Keratinocyte (primary cell): ENCODE measurements around the gene CNGA3.
"Not testable (repeated sequence)": the region's sequence is repeated elsewhere in the genome, so short reads cannot be mapped to it uniquely, and the experiment has no call there.

Experiments used
- EZH2 ChIP-seq: IDR thresholded peaks from one replicate; pipeline ENCODE4 v1.6.1; 2012; ENCODE audit warnings: inconsistent platforms, mild to moderate bottlenecking, low read length, moderate library complexity
- TF ChIP-seq, protein P1 (sequence below), 3 experiments: IDR thresholded peaks in 1 of 3; conservative IDR thresholded peaks in 1 of 3; optimal IDR thresholded peaks in 1 of 3; 2 replicates in 2 of 3; 3 replicates in 1 of 3; pipeline versions ENCODE3 to v1.5.1; 2011; ENCODE audit warnings: low read length in 3 of 3, mild to moderate bottlenecking in 3 of 3, moderate library complexity in 2 of 3, control low read depth in 1 of 3, inconsistent platforms in 1 of 3; ENCODE audit not compliant: insufficient read depth in 2 of 3; ENCODE audit errors: extremely low read depth in 1 of 3

DNA sequence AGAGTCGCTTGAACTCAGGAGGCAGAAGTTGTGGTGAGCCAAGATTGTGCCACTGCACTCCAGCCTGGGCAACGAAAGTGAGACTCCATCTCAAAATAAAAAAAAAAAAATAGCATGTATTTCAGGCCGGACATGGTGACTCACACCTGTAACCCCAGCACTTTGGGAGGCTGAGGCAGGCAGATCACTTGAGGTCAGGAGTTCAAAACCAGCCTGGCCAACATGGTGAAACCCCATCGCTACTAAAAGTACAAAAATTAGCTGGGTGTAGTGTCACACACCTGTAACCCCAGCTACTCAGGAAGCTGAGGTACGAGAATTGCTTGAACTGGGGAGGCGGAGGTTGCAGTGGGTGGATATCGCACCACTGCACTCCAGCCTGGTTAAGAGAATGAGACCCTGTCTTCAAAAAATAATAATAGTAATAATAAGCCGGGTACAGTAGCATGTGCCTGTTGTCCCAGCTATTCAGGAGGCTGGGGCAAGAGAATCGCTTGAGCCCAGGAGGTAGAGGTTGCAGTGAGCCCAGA is 69.5 kb downstream of the CNGA3 start:
- TF ChIP-seq, protein P1, sequence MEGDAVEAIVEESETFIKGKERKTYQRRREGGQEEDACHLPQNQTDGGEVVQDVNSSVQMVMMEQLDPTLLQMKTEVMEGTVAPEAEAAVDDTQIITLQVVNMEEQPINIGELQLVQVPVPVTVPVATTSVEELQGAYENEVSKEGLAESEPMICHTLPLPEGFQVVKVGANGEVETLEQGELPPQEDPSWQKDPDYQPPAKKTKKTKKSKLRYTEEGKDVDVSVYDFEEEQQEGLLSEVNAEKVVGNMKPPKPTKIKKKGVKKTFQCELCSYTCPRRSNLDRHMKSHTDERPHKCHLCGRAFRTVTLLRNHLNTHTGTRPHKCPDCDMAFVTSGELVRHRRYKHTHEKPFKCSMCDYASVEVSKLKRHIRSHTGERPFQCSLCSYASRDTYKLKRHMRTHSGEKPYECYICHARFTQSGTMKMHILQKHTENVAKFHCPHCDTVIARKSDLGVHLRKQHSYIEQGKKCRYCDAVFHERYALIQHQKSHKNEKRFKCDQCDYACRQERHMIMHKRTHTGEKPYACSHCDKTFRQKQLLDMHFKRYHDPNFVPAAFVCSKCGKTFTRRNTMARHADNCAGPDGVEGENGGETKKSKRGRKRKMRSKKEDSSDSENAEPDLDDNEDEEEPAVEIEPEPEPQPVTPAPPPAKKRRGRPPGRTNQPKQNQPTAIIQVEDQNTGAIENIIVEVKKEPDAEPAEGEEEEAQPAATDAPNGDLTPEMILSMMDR (optimal IDR thresholded peaks at IDR 0.05 in 1 of 3, IDR thresholded peaks at IDR 0.05 in 1 of 3, conservative IDR thresholded peaks at IDR 0.05 in 1 of 3; ENCODE audit: extremely low read depth in 1 of 3, insufficient read depth in 2 of 3, low read length in 3 of 3), result not testable (repeated sequence)
- TF ChIP-seq EZH2, result not testable (repeated sequence)
